Upper lobe of right lung (tissue), 1 donor: ENCODE data around the gene JUP. TPM values are rescaled to one million over a fixed set of nuclear protein-coding genes. Genes with fewer than 3 reads are reported as not detected.
"Not testable (repeated sequence)": the region's sequence is repeated elsewhere in the genome, so short reads cannot be mapped to it uniquely, and the experiment has no call there.

Source experiments
- ATAC-seq: fragments of 200-7000 bp; cut with Tn5 transposase; one replicate; pipeline ENCODE4 v1.9.1; 2020; ENCODE audit warnings: mild to moderate bottlenecking, moderate library complexity
- DNase-seq: peaks from one replicate; pipeline ENCODE4 v3.0.0-alpha.2; 2020
- H3K27ac ChIP-seq: fragments of 200-600 bp; one replicate; pipeline ENCODE4 v1.8.0; 2022
- H3K27me3 ChIP-seq: fragments of 200-600 bp; one replicate; pipeline ENCODE4 v1.8.0; 2022; ENCODE audit warnings: mild to moderate bottlenecking
- H3K36me3 ChIP-seq: fragments of 200-600 bp; one replicate; pipeline ENCODE4 v1.8.0; 2022
- H3K4me1 ChIP-seq: fragments of 200-600 bp; one replicate; pipeline ENCODE4 v1.8.0; 2022
- H3K4me3 ChIP-seq: fragments of 200-600 bp; one replicate; pipeline ENCODE4 v1.8.0; 2022; ENCODE audit warnings: mild to moderate bottlenecking
- H3K9me3 ChIP-seq: fragments of 200-600 bp; one replicate; pipeline ENCODE4 v1.8.0; 2022
- intact Hi-C: fragments of 100-400 bp; cut with DNase I; formaldehyde crosslinking; loops from one replicate; pipeline ENCODE4 v1.11.0; 2022
- total RNA-seq: library from RNA; stranded (reverse); fragmentation: NEBNext Ultra II Directional; extraction: Animal tissue kit (Norgen Biotek cat#: 25700); gene quantifications from one replicate; pipeline ENCODE4 v1.2.1, GENCODE V29; 2021
- TF ChIP-seq, protein P1 (sequence below): fragments of 200-600 bp; IDR thresholded peaks from one replicate; pipeline ENCODE4 v1.8.0; 2022; ENCODE audit warnings: antibody characterized with exemption
- donor health status: DM: no; HTN: yes; CAD: no; lungs with severe emphysema.

The JUP gene
- total RNA-seq, 1 donor from 2014 or later: 109 TPM

DNA sequence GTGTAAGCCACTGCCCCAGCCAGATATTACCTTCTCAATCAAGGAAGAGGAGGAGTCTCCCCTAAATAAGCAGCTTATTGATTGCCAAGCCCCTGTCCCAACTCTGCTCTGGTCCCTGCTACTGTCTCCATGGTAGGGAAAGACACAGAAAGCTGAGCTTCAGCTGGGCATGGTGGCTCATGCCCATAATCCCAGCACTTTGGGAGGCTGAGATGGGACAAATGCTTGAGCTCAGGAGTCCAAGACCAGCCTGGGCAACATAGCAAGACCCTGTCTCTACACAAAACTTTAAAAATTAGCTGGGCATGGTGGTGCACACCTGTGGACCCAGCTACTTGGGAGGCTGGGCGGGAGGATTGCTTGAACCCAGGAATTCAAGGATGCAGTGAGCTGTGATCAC is 6.6 kb downstream of the JUP start:
- Histone ChIP-seq H3K4me1 (peaks cover 84% of the 10 kb centered on the region), H3K27ac (no peak overlapping the region), H3K27me3 (no peaks in the 10 kb centered on the region), H3K36me3 (no peaks in the 10 kb centered on the region), H3K4me3 (no peak overlapping the region), H3K9me3 (no peaks in the 10 kb centered on the region)
- intact Hi-C loops: no loop called here
- DNase-seq: no peak
- TF ChIP-seq, protein P1, sequence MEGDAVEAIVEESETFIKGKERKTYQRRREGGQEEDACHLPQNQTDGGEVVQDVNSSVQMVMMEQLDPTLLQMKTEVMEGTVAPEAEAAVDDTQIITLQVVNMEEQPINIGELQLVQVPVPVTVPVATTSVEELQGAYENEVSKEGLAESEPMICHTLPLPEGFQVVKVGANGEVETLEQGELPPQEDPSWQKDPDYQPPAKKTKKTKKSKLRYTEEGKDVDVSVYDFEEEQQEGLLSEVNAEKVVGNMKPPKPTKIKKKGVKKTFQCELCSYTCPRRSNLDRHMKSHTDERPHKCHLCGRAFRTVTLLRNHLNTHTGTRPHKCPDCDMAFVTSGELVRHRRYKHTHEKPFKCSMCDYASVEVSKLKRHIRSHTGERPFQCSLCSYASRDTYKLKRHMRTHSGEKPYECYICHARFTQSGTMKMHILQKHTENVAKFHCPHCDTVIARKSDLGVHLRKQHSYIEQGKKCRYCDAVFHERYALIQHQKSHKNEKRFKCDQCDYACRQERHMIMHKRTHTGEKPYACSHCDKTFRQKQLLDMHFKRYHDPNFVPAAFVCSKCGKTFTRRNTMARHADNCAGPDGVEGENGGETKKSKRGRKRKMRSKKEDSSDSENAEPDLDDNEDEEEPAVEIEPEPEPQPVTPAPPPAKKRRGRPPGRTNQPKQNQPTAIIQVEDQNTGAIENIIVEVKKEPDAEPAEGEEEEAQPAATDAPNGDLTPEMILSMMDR: no peak
- no peak for ATAC-seq

- Histone ChIP-seq H3K4me3 (no peak overlapping the region), H3K36me3 (no peaks in the 10 kb centered on the region), H3K27ac (peak overlapping the region; percentile 82), H3K9me3 (no peaks in the 10 kb centered on the region), H3K4me1 (peaks cover 91% of the 10 kb centered on the region), H3K27me3 (no peaks in the 10 kb centered on the region)
- ATAC-seq (peak; percentile 76), DNase-seq (peak; percentile 74)
- TF ChIP-seq, protein P1: no peak
- intact Hi-C loops: no loop called here
These were observed 8.8 kb downstream of the JUP start for GRCh38 chr17:41777574-41778188.

GRCh38 chr17:41777157-41777573 is 9.3 kb downstream of the JUP start:
- Histone ChIP-seq H3K4me1 (peaks cover 91% of the 10 kb centered on the region), H3K4me3 (no peak overlapping the region), H3K27ac (peak overlapping the region; percentile 82), H3K27me3 (no peaks in the 10 kb centered on the region), H3K9me3 (no peaks in the 10 kb centered on the region), H3K36me3 (no peaks in the 10 kb centered on the region)
- TF ChIP-seq, protein P1: no peak
- DNase-seq: no peak
- ATAC-seq: peak; percentile 57
- intact Hi-C loops: no loop called here

DNA sequence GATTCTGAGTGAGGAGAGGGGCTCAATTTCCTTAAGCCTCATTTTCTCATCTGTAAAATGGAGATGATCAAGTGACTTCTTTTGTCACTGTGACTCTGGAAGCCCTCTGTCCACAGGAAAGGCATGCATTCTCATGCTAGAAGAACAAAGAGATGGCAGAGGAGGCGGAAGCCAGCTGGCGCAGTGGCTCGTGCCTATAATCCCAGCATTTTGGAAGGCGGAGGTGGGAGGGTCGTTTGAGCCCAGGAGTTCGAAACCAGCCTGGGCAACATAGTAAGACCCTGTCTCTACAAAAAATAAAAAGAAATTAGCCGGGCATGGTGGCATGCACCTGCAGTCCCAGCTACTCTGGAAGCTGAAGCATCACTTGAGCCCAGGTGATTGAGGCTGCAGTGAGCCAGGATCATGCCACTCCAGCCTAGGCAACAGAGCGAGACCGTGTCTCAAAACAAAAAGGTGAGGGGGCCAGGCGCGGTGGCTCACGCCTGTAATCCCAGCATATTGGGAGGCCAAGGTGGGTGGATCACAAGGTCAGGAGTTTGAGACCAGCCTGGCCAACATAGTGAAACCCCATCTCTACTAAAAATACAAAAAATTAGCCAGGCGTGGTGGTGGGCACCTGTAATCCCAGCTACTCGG is 10.1 kb downstream of the JUP start:
- H3K9me3 ChIP-seq, H3K27me3 ChIP-seq, H3K36me3 ChIP-seq, H3K4me3 ChIP-seq, intact Hi-C loops, DNase-seq, ATAC-seq: not testable (repeated sequence)
- Histone ChIP-seq H3K27ac (peak overlapping the region; percentile 82), H3K4me1 (peaks cover 87% of the 10 kb centered on the region)

- Histone ChIP-seq H3K4me1 (peaks cover 83% of the 10 kb centered on the region), H3K36me3 (peaks cover 10% of the 10 kb centered on the region), H3K4me3 (no peak overlapping the region), H3K9me3 (no peaks in the 10 kb centered on the region), H3K27me3 (no peaks in the 10 kb centered on the region), H3K27ac (peak overlapping the region; percentile 82)
- ATAC-seq (peak; percentile 1), DNase-seq (no peak)
- intact Hi-C loops: no loop called here
- TF ChIP-seq, protein P1: no peak
These were observed 10.9 kb downstream of the JUP start for GRCh38 chr17:41775394-41776226.

DNA sequence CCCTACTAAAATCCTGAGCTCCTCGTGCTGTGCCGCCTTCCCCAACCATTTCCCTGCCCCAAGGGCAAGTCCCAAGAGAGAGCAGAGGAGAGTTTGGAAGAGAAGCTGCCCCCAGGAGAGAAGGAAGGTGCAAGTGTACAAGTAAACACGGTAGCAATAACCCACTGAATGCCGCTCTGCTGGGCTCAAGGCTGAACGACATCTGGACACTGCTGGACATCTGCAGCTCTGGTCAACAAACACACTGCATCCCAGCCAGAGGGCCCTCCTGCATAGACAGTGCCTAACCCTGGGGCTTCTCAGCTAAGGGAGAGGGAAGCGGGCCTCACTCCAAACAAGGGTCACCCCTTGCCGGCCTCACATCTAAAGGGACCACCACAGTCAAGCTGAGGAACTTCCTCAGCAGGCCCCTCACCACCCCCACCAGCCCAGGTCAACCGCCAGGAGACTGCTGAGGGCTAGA is 12.7 kb downstream of the JUP start:
- H3K36me3 ChIP-seq: peaks cover 26% of the 10 kb centered on the region
- H3K4me1 ChIP-seq: peaks cover 67% of the 10 kb centered on the region
- H3K27me3 ChIP-seq: no peaks in the 10 kb centered on the region
- no peak for DNase-seq
- H3K4me3 ChIP-seq: no peak overlapping the region
- H3K9me3 ChIP-seq: no peaks in the 10 kb centered on the region
- ATAC-seq: no peak
- intact Hi-C loops: no loop called here
- TF ChIP-seq, protein P1: no peak
- H3K27ac ChIP-seq: peak overlapping the region; percentile 42
